GM12872 (cell line): ENCODE measurements around the gene LFNG.

Source experiments
- TF ChIP-seq, protein P1 (sequence below): IDR thresholded peaks from 3 replicates; pipeline ENCODE4 v1.5.1; 2011; ENCODE audit warnings: low read depth, mild to moderate bottlenecking, low read length, moderate library complexity; ENCODE audit not compliant: insufficient read depth

The LFNG gene

DNA sequence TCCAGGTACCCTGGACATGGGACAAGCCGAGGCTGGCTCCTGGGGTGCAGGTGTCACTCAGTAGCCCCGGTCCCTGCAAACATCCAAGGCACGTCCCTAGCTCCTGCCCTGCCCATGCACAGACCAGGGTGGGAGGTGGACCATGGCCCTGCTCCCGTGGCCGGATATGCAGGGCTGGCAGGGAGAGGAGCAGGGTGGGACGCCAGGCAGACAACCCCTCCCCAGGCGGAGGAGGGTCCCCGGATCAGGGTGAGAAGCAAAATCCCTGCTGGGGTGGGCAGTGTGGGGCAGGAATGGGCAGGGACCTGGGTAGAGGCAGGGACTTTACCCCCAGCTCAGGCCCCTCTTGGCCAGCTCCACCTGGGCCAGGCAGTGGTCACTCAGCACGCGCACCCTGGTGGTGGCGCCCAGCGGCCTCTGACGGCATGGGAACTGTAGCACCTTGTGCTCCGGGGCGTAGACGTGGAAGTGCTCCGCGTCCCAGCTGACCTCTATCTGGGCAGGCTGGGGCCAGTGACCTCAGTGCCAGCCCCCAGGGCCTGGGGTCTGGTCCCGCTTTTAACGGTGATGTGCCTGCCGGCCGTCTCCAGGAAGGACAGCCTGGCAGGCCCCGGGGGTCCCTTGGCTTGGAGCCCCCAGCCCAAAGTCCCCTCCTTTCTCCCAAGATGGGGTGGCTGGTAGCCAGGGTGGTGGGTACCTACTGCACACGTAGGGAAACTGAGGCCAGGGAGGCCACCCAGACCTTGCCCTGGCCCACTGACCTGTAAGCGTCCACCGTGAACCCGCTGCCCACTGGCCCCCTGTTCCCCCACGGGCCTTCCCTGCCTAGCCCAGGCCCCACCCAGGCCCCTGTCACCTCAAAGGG, 44.5 kb upstream of the LFNG start:
- TF ChIP-seq, protein P1, sequence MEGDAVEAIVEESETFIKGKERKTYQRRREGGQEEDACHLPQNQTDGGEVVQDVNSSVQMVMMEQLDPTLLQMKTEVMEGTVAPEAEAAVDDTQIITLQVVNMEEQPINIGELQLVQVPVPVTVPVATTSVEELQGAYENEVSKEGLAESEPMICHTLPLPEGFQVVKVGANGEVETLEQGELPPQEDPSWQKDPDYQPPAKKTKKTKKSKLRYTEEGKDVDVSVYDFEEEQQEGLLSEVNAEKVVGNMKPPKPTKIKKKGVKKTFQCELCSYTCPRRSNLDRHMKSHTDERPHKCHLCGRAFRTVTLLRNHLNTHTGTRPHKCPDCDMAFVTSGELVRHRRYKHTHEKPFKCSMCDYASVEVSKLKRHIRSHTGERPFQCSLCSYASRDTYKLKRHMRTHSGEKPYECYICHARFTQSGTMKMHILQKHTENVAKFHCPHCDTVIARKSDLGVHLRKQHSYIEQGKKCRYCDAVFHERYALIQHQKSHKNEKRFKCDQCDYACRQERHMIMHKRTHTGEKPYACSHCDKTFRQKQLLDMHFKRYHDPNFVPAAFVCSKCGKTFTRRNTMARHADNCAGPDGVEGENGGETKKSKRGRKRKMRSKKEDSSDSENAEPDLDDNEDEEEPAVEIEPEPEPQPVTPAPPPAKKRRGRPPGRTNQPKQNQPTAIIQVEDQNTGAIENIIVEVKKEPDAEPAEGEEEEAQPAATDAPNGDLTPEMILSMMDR: no peak

DNA sequence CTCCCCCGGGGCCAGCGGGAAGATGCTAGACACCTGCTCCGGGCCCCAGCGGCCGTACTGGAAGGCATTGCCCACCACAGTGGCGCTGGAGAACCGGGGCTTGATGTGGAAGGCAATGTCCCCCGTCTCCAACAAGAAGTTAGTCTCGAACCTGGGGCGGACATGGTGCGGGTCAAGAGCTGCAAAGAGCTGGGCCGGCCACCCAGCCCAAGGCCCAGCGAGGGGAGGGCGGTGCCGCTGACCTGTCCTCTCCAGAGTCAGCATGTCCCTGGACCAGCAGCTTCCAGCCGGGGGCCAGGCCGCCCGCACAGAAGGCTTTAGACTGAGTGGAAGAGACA, 43.9 kb upstream of the LFNG start:
- TF ChIP-seq, protein P1: no peak

DNA sequence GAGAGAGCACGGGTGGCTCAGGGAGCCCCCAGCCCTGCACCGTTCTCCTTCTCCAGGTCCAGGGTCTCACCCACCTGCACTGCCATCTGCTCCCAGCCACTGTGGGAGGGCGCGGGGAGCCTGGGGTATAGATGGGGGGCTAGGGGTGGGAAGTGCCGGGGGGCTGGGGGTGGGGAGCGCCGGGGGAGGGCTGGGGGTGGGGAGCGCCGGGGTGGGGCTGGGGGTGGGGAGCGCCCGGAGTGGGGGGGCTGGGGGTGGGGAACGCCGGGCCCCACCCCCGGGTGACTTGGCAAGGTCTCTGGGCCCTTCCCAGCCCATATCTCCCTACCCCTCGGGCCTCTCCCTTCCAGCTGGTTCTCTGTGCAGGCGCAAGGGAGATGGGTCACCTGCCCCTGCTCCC, 43.3 kb upstream of the LFNG start, which contains the start of gene GRIFIN:
TSS of gene GRIFIN (minus strand) at position 101 of the 400 bp plus-strand sequence. CDS start at position 86, 15 bp downstream.
- TF ChIP-seq, protein P1: no peak

DNA sequence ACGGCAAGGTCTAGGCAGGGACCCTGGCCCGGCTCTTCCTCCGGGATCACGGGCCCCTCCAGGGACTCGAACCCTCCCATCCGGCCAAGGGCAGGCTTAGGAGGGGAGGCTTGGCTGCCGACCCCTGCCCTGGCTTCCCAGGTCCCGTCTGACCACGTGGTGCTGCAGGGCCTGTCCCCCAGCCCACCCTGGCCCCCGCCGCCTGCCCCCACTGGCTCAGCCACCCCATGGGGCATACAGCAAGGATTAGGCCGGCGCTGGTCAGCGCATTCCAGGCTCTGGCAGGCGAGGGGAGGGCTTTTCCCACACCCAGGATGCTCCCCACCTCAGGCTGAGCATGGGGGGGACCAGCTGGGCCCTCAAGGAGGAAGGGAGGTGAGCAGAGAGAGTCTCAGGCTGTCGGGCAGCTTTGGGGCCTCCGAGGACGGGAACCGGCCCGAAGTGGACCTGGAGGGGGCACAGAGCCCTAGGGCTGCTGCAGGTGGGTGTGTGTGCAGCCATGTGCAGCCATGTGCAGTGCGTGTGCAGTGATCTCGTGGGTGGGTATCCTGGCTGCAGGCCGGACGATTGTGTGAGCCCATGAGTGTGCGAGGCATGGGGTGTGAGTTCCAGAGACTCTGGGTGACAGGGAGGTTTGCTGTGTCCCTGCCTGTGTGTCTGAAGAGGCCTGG, 42.7 kb upstream of the LFNG start:
- TF ChIP-seq, protein P1: no peak

DNA sequence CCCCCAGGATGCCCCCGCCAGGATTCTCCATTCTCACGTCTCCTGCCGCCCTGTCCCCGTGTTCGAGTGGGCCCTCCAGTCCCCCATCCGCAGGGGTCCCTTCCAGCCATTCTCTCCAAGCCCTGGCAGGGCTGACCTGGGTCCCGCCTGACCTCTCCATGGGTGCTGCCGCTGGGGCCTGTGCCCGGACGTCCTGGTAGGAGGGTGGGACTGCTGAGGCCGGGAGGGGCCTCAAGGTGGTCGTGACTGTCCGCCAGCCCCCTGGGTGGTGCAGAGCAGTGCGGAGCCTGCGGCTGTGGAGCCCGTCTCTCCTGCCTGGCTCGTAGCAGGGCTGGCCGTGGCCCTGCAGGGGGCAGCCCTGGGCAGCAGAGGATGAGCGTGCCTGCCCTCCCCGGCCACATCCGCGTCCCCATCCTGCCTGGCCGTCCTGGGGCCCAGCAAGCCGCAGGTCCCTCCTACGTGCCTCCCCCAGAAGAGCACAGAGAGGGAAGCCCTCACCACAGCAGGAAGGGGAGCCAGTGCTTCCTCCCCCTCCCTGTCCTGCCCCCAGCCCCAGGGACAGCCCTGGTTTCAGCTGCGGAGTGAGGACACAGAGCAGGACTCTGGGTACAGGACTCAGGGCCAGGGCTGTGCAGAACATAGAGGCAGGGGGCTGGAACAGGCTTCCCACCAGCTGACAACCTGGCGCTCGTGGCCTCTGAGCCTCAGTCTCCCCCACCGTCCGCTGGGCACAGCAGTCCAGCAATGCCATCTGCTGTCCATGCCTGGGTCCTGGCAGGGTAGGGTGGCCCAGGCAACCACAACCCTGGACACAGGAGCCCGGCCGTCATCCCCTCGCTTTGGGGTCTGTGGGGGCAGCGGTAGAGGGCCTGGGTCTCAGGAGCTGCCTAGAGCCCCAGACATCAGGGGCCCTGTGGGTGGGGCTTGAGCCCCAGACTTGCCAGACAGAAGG, 41.9 kb upstream of the LFNG start:
- TF ChIP-seq, protein P1: peak; percentile 71

DNA sequence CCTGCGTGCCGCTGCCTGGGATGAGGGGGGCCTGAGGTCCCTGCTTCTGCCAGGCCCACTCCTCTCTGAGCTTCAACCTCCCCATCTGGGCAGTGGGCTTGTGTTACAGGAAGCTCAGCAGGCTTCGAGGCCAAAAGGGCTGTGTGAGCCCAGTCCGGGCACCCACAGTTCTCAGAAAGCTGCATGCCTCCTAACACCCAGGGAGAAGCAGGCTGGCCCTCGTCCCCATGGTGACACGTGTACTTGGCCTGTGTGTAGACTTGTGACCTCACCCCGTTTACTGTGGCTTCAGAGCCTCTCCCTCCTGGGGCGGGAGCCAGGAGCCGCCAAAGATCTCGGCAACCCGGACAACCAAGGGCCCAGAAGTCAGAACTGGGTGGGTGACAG, 41.2 kb upstream of the LFNG start:
- TF ChIP-seq, protein P1: no peak

DNA sequence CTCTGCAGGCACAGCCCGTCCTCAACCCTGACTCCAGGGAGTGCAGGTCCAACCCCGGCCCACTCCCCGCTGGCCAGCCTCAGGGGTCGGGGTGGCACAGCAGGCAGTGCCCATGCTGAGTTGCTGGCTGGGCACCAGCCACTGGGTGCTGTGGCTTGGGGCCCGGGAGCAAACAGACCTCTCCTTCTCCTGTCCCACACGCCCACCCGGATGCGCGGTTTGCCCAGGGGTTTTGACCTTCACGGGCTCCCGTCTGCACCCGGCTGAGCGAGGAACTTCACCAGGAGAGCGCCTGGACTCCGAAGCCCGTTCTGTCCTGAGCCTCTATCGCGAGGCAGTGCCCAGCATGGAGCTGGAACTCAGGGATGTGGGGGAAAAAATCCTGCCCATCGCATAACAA, 40.8 kb upstream of the LFNG start:
- TF ChIP-seq, protein P1: no peak
